Prostate gland (tissue), 2 donors: ENCODE data around the gene INKA1.

Experiments used
- CTCF ChIP-seq, 4 experiments: fragments of 200-600 bp in 2 of 4; fragments of 450-650 bp in 2 of 4; sonication (generic) in 2 of 4; IDR thresholded peaks; 1 replicate in 3 of 4; 2 replicates in 1 of 4; pipeline ENCODE4 v1.5.1; 2016 to 2019; ENCODE audit warnings: antibody characterized with exemption in 4 of 4, mild to moderate bottlenecking in 2 of 4, moderate library complexity in 2 of 4
- POLR2A ChIP-seq: fragments of 450-650 bp; IDR thresholded peaks from one replicate; pipeline ENCODE4 v1.6.1; 2016; ENCODE audit warnings: antibody characterized with exemption, mild to moderate bottlenecking

- TF ChIP-seq CTCF (IDR thresholded peaks at IDR 0.05) (no peak), POLR2A (no peak)
Observed at GRCh38 chr3:49812916-49813496, 9.9 kb downstream of the INKA1 start.
